Uterus (tissue), 4 donors: ENCODE results near the gene CENATAC. TPM values are rescaled to one million over a fixed set of nuclear protein-coding genes. Genes with fewer than 3 reads are reported as not detected.
"Not testable (repeated sequence)": the region's sequence is repeated elsewhere in the genome, so short reads cannot be mapped to it uniquely, and the experiment has no call there.

Experiments used
- DNase-seq, 2 donors: peaks; one replicate each; pipeline ENCODE4 v3.0.0-alpha.2; 2019 to 2020
- H3K27ac ChIP-seq, 2 donors: fragments of 200-600 bp; sonication (generic); 1 replicate in 1 of 2; 2 replicates in 1 of 2; pipeline ENCODE4 v1.5.1; 2016 to 2018
- H3K27me3 ChIP-seq, 2 donors: fragments of 200-600 bp; sonication (generic); one replicate each; pipeline ENCODE4 v1.5.1; 2018 to 2019; ENCODE audit warnings: control low read depth in 1 of 2
- H3K36me3 ChIP-seq, 2 donors: fragments of 200-600 bp; sonication (generic); one replicate each; pipeline ENCODE4 v1.5.1; 2019; ENCODE audit warnings: control low read depth in 1 of 2
- H3K4me1 ChIP-seq, 2 donors: fragments of 200-600 bp; sonication (generic); one replicate each; pipeline ENCODE4 v1.5.1; 2018 to 2019; ENCODE audit warnings: control low read depth in 1 of 2
- H3K4me3 ChIP-seq, 2 donors: fragments of 200-600 bp; sonication (generic); 1 replicate in 1 of 2; 2 replicates in 1 of 2; pipeline ENCODE4 v1.5.1; 2018 to 2019; ENCODE audit warnings: mild to moderate bottlenecking in 1 of 2
- H3K9me3 ChIP-seq, 2 donors: fragments of 200-600 bp; sonication (generic); one replicate each; pipeline ENCODE4 v1.5.1; 2019; ENCODE audit warnings: control low read depth in 1 of 2
- POLR2A ChIP-seq, 2 donors: fragments of 450-650 bp; IDR thresholded peaks; one replicate each; pipeline ENCODE4 v1.6.1; 2016; ENCODE audit warnings: antibody characterized with exemption in 2 of 2, mild to moderate bottlenecking in 1 of 2, moderate library complexity in 1 of 2
- intact Hi-C: fragments of 100-400 bp; cut with DNase I; formaldehyde crosslinking; loops from one replicate; pipeline ENCODE4 v1.15.1; 2023; ENCODE audit warnings: low total_unique reads
- total RNA-seq, 4 donors: library from RNA; depleted of rRNA in 3 of 4; stranded (reverse); fragments of >200 nt in 3 of 4; gene quantifications; one replicate each; pipeline versions ENCODE4 v1.1.0 to v1.2.4, GENCODE V29; 2014 to 2023
- TF ChIP-seq, protein P1 (sequence below), 4 experiments: fragments of 200-600 bp in 2 of 4; fragments of 450-650 bp in 2 of 4; sonication (generic) in 2 of 4; IDR thresholded peaks; one replicate each; pipeline ENCODE4 v1.5.1; 2016 to 2019; ENCODE audit warnings: antibody characterized with exemption in 4 of 4, mild to moderate bottlenecking in 2 of 4, moderate library complexity in 1 of 4
- donor health status: DM: yes; HTN: yes; CAD: no.

Gene CENATAC
- total RNA-seq, 4 donors from 2014 or later, result 19.5 to 88.2 (median 49.7) TPM

DNA sequence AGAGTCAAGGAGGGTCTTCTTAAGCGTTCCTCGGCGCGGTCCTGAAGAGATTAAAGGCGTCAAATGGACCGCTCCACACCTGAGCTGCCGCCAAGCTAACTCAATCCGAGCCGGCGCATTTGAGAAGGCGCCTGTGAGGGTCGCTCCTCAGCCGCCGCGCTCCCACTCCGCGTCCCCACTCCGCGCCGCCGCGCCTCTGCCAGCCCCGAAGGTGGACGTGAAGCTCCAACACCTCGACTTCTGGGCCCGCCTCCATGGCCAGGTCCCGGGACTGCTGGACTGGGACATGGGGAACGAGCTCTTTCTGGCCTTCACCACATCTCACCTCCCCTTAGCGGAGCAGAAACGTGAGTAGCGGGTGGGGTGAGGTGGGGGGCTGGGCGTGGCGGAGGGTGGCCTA lies 26.3 kb upstream of the CENATAC start, which contains the start of gene FOXR1:
Gene FOXR1 (plus strand): TSS at position 116 of the 400 bp plus-strand sequence. CDS start 171 bp downstream, at position 287.
- Histone ChIP-seq H3K4me3 (no peak within 1 kb of the TSS), H3K27ac (no peak within 1 kb of the TSS), H3K9me3 (no peaks in the 10 kb centered on the region), H3K36me3 (no peaks in the 10 kb centered on the region), H3K27me3 (no peaks in the 10 kb centered on the region), H3K4me1 (no peaks in the 10 kb centered on the region)
- DNase-seq, result no peak
- TF ChIP-seq POLR2A (IDR thresholded peaks at IDR 0.05), result no peak
- TF ChIP-seq, protein P1, sequence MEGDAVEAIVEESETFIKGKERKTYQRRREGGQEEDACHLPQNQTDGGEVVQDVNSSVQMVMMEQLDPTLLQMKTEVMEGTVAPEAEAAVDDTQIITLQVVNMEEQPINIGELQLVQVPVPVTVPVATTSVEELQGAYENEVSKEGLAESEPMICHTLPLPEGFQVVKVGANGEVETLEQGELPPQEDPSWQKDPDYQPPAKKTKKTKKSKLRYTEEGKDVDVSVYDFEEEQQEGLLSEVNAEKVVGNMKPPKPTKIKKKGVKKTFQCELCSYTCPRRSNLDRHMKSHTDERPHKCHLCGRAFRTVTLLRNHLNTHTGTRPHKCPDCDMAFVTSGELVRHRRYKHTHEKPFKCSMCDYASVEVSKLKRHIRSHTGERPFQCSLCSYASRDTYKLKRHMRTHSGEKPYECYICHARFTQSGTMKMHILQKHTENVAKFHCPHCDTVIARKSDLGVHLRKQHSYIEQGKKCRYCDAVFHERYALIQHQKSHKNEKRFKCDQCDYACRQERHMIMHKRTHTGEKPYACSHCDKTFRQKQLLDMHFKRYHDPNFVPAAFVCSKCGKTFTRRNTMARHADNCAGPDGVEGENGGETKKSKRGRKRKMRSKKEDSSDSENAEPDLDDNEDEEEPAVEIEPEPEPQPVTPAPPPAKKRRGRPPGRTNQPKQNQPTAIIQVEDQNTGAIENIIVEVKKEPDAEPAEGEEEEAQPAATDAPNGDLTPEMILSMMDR (IDR thresholded peaks at IDR 0.05), result no peak
- intact Hi-C loops, result no loop called here

- no peaks in the 10 kb centered on the region for H3K36me3 ChIP-seq
- no peaks in the 10 kb centered on the region for H3K27me3 ChIP-seq
- H3K27ac ChIP-seq, result no peak overlapping the region
- H3K9me3 ChIP-seq, result no peaks in the 10 kb centered on the region
- TF ChIP-seq POLR2A (IDR thresholded peaks at IDR 0.05), result no peak
- TF ChIP-seq, protein P1 (IDR thresholded peaks at IDR 0.05), result no peak
- DNase-seq, result no peak
- H3K4me3 ChIP-seq, result no peak overlapping the region
- intact Hi-C loops, result no loop called here
- H3K4me1 ChIP-seq, result no peaks in the 10 kb centered on the region
Measured at GRCh38 chr11:118973985-118974384, 24.0 kb upstream of the CENATAC start.

GRCh38 chr11:118975771-118976709 lies 21.9 kb upstream of the CENATAC start:
- H3K27me3 ChIP-seq, result no peaks in the 10 kb centered on the region
- no peaks in the 10 kb centered on the region for H3K36me3 ChIP-seq
- peak in 1 of 2 donors; percentile 23 for DNase-seq
- no peak overlapping the region for H3K4me3 ChIP-seq
- no peak overlapping the region for H3K27ac ChIP-seq
- no peaks in the 10 kb centered on the region for H3K4me1 ChIP-seq
- no peaks in the 10 kb centered on the region for H3K9me3 ChIP-seq
- intact Hi-C loops, result no loop called here
- TF ChIP-seq, protein P1 (IDR thresholded peaks at IDR 0.05), result no peak
- TF ChIP-seq POLR2A (IDR thresholded peaks at IDR 0.05), result no peak

- Histone ChIP-seq H3K27me3 (no peaks in the 10 kb centered on the region), H3K36me3 (no peaks in the 10 kb centered on the region), H3K4me3 (no peak overlapping the region), H3K9me3 (no peaks in the 10 kb centered on the region), H3K27ac (no peak overlapping the region), H3K4me1 (no peaks in the 10 kb centered on the region)
- DNase-seq, result no peak
- intact Hi-C loops, result no loop called here
- TF ChIP-seq, protein P1 (IDR thresholded peaks at IDR 0.05), result no peak
- no peak for TF ChIP-seq POLR2A (IDR thresholded peaks at IDR 0.05)
Measured at GRCh38 chr11:118979434-118979833, 18.5 kb upstream of the CENATAC start.

DNA sequence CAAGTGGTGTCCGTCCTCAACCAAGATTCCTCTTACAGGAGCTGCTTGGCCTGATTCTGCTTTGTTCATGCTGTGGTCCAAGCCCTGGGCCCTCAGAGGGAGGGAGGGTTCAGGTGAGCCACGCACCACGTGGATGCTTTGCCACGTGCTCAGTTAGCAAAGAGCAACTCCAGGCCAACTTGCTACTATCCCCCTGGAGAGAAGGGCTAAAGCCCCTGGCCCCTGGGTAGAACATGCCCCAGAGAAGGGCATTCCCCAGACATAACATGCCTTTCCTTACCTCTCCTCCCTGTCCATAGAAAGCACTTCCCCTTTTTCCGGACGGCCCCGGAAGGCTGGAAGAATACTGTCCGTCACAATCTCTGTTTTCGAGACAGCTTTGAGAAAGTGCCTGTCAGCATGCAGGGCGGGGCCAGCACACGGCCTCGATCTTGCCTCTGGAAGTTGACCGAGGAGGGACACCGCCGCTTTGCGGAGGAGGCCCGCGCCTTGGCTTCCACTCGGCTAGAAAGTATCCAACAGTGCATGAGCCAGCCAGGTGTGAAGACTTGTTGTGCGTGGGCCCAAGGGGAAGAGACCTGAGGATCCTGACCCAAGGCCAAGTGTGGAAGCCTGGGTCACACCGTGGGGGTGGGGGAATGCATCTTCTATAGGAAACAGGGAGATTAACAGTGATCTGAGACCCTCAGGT lies 17.6 kb upstream of the CENATAC start:
- no peak for DNase-seq
- Histone ChIP-seq H3K36me3 (no peaks in the 10 kb centered on the region), H3K27ac (no peak overlapping the region), H3K4me1 (no peaks in the 10 kb centered on the region), H3K9me3 (no peaks in the 10 kb centered on the region), H3K4me3 (no peak overlapping the region), H3K27me3 (no peaks in the 10 kb centered on the region)
- intact Hi-C loops, result no loop called here
- no peak for TF ChIP-seq POLR2A (IDR thresholded peaks at IDR 0.05)
- TF ChIP-seq, protein P1 (IDR thresholded peaks at IDR 0.05), result no peak

- H3K9me3 ChIP-seq, H3K4me3 ChIP-seq, intact Hi-C loops, H3K36me3 ChIP-seq, H3K27ac ChIP-seq, H3K4me1 ChIP-seq, H3K27me3 ChIP-seq, DNase-seq: not testable (repeated sequence)
Measured at GRCh38 chr11:118984337-118984736, 13.6 kb upstream of the CENATAC start.
